ENCODE measurements around the gene MAN2A1.

MAN2A1 gene

DNA sequence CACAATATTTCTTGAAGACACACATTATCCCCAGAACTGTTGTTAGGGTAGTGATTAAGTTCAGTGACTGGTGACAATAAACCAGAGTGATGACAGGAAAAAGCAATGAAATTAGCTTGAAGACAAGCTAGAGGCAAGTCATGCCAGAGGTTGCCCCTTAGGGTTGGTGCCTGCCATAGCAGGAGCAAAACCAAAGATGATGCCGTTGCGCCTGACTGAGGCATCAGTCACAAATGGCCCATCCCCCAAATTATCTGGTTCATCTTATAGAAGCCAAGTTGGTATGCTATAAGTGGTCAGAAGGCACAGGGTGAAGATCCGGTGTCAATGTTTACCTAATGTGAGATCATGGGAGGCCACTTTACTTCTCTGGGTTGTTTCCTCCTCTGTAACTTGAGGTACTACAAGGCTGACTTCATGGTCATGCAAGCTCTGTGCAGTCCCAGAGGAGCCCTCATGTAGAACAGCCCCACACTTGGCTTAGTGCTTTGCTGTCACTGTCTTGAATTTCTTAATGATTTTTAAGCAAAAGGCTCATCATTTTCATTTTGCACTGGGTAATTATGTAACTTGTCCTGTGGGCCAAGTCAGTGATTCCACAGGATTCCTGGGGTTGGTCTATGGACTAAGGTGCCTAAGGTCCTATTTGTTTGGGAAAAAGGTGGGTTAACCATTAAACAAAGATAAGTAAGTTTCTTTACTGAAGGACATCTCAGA, 211.3 kb downstream of the MAN2A1 start (continued):
- TF ChIP-seq KLF1 (tag by site-specific recombination; IDR thresholded peaks at IDR 0.05), result no peak
- TF ChIP-seq FEZF1 (tag by site-specific recombination; IDR thresholded peaks at IDR 0.05), result peak; percentile 84
- peak; percentile 32; the same call in 1 of the 2 replicates for TF ChIP-seq ZNF398 (tag by site-specific recombination; IDR thresholded peaks at IDR 0.05)
- 0 out of 2 replicates have a peak, but pooled peaks have one; percentile 36 for TF ChIP-seq MZF1 (tag by site-specific recombination; IDR thresholded peaks at IDR 0.05; ENCODE audit: borderline replicate concordance)
- TF ChIP-seq, protein P1, sequence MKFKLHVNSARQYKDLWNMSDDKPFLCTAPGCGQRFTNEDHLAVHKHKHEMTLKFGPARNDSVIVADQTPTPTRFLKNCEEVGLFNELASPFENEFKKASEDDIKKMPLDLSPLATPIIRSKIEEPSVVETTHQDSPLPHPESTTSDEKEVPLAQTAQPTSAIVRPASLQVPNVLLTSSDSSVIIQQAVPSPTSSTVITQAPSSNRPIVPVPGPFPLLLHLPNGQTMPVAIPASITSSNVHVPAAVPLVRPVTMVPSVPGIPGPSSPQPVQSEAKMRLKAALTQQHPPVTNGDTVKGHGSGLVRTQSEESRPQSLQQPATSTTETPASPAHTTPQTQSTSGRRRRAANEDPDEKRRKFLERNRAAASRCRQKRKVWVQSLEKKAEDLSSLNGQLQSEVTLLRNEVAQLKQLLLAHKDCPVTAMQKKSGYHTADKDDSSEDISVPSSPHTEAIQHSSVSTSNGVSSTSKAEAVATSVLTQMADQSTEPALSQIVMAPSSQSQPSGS (tag by site-specific recombination; IDR thresholded peaks at IDR 0.05; ENCODE audit: low read depth), result peak; percentile 45; the same call in 1 of the 2 replicates
- TF ChIP-seq ZNF600 (tag by site-specific recombination; IDR thresholded peaks at IDR 0.05), result 0 out of 2 replicates have a peak, but pooled peaks have one; percentile 30
- TF ChIP-seq BCL11B (tag by site-specific recombination; IDR thresholded peaks at IDR 0.05; ENCODE audit: low read depth), result no peak
- no peak for TF ChIP-seq MEIS1 (CRISPR knock-in tag; IDR thresholded peaks at IDR 0.05; ENCODE audit: borderline replicate concordance)
- peak; percentile 89 for TF ChIP-seq OSR2 (tag by site-specific recombination; IDR thresholded peaks at IDR 0.05)
- TF ChIP-seq ZSCAN23 (tag by site-specific recombination; IDR thresholded peaks at IDR 0.05), result peak; percentile 83; the same call in 1 of the 2 replicates
- TF ChIP-seq ZXDB (tag by site-specific recombination; IDR thresholded peaks at IDR 0.05), result peak; percentile 50; the same call in 1 of the 2 replicates
- no peak for TF ChIP-seq REPIN1 (tag by site-specific recombination; IDR thresholded peaks at IDR 0.05; ENCODE audit: low read depth)
- no peak for TF ChIP-seq ZNF791 (tag by site-specific recombination; IDR thresholded peaks at IDR 0.05)
- 0 out of 2 replicates have a peak, but pooled peaks have one; percentile 39 for TF ChIP-seq ZNF10 (tag by site-specific recombination; IDR thresholded peaks at IDR 0.05)
- TF ChIP-seq, protein P2, sequence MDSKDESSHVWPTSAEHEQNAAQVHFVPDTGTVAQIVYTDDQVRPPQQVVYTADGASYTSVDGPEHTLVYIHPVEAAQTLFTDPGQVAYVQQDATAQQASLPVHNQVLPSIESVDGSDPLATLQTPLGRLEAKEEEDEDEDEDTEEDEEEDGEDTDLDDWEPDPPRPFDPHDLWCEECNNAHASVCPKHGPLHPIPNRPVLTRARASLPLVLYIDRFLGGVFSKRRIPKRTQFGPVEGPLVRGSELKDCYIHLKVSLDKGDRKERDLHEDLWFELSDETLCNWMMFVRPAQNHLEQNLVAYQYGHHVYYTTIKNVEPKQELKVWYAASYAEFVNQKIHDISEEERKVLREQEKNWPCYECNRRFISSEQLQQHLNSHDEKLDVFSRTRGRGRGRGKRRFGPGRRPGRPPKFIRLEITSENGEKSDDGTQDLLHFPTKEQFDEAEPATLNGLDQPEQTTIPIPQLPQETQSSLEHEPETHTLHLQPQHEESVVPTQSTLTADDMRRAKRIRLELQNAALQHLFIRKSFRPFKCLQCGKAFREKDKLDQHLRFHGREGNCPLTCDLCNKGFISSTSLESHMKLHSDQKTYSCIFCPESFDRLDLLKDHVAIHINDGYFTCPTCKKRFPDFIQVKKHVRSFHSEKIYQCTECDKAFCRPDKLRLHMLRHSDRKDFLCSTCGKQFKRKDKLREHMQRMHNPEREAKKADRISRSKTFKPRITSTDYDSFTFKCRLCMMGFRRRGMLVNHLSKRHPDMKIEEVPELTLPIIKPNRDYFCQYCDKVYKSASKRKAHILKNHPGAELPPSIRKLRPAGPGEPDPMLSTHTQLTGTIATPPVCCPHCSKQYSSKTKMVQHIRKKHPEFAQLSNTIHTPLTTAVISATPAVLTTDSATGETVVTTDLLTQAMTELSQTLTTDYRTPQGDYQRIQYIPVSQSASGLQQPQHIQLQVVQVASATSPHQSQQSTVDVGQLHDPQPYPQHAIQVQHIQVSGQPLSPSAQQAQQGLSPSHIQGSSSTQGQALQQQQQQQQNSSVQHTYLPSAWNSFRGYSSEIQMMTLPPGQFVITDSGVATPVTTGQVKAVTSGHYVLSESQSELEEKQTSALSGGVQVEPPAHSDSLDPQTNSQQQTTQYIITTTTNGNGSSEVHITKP (tag by site-specific recombination; IDR thresholded peaks at IDR 0.05), result peak; percentile 46
- TF ChIP-seq ZNF335 (tag by site-specific recombination; conservative IDR thresholded peaks at IDR 0.05), result 0 out of 2 replicates have a peak, but pooled peaks have one; percentile 16
- no peak for TF ChIP-seq ZNF623 (tag by site-specific recombination; IDR thresholded peaks at IDR 0.05)
- TF ChIP-seq INSM2 (tag by site-specific recombination; IDR thresholded peaks at IDR 0.05), result peak; percentile 76
- peak; percentile 43; the same call in 1 of the 2 replicates for TF ChIP-seq SP3 (tag by site-specific recombination; IDR thresholded peaks at IDR 0.05)
- TF ChIP-seq ZBTB17 (tag by site-specific recombination; IDR thresholded peaks at IDR 0.05), result no peak
- no peak for TF ChIP-seq ZNF341 (tag by site-specific recombination; IDR thresholded peaks at IDR 0.05; ENCODE audit: low read depth)
- peak; percentile 72 for TF ChIP-seq WT1 (tag by site-specific recombination; IDR thresholded peaks at IDR 0.05)
- TF ChIP-seq, protein P3, sequence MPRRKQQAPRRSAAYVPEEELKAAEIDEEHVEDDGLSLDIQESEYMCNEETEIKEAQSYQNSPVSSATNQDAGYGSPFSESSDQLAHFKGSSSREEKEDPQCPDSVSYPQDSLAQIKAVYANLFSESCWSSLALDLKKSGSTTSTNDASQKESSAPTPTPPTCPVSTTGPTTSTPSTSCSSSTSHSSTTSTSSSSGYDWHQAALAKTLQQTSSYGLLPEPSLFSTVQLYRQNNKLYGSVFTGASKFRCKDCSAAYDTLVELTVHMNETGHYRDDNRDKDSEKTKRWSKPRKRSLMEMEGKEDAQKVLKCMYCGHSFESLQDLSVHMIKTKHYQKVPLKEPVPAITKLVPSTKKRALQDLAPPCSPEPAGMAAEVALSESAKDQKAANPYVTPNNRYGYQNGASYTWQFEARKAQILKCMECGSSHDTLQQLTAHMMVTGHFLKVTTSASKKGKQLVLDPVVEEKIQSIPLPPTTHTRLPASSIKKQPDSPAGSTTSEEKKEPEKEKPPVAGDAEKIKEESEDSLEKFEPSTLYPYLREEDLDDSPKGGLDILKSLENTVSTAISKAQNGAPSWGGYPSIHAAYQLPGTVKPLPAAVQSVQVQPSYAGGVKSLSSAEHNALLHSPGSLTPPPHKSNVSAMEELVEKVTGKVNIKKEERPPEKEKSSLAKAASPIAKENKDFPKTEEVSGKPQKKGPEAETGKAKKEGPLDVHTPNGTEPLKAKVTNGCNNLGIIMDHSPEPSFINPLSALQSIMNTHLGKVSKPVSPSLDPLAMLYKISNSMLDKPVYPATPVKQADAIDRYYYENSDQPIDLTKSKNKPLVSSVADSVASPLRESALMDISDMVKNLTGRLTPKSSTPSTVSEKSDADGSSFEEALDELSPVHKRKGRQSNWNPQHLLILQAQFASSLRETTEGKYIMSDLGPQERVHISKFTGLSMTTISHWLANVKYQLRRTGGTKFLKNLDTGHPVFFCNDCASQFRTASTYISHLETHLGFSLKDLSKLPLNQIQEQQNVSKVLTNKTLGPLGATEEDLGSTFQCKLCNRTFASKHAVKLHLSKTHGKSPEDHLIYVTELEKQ (tag by site-specific recombination; IDR thresholded peaks at IDR 0.05; ENCODE audit: borderline replicate concordance), result peak; percentile 38
- no peak for TF ChIP-seq ZNF138 (tag by site-specific recombination; IDR thresholded peaks at IDR 0.05; ENCODE audit: borderline replicate concordance)
- TF ChIP-seq ZFP37 (tag by site-specific recombination; IDR thresholded peaks at IDR 0.05), result 0 out of 2 replicates have a peak, but pooled peaks have one; percentile 49
